GM19463 (cell line): ENCODE measurements around the gene ARPP21.
A peak's percentile ranks its signal among the peaks of the same experiment; 100 is the strongest.

ENCODE experiments used
- ATAC-seq: cut with Tn5 transposase; IDR thresholded peaks from one replicate; pipeline ENCODE4 v1.9.1; 2021; ENCODE audit warnings: mild to moderate bottlenecking, moderate library complexity; ENCODE audit not compliant: unreplicated experiment

The ARPP21 gene

DNA sequence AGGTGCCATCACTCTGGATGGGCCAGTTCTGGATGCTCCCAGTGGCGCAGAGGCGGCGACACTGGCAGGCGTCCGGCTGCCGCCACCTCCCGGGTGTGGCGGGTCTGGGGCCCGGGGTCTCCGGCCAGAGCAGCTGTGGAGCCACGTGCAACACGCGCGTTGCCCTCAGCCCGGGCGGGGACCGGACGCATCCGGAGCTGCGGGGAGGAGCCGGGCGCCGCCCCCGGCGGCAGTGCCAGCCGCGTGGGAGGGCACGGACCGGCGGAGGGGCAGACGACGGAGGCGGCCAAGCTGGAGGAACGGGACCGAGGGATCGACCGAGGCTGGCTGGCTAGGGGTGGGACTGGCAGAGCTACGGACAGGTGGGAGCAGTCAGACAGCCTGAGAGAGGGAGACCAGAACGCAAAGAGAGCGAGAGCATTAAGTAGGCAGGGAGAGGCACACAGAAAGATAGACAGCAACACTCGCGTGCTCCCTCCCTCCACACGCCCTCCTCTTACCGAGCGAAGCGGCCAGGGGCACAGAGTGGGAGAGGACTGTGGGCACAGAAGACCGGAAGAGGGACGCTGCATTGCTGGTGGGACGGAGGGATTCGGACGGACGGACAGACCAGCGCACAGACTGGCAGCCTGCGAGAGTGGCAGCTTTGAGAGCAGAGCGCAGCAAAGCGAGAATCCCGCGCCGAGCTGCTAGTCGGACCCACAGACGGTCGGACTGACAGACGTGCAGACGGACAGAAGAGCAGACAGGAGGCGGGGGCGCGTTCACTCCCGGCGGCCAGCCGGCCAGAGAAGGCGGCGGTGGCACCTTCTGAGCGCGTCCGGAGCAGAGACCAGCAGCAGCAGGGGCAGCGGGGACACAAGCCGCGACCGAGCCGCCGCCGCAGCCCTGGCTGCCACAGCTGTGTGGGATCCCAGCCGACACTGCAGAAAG, at the start of gene ARPP21:
ARPP21 (plus strand) TSS at position 272 of the 933 bp plus-strand sequence. CDS start 42,227 bp downstream, outside the sequence.
- no peak for ATAC-seq

GRCh38 chr3:35592589-35593295, 46.6 kb upstream of the ARPP21 start:
- no peak for ATAC-seq

DNA sequence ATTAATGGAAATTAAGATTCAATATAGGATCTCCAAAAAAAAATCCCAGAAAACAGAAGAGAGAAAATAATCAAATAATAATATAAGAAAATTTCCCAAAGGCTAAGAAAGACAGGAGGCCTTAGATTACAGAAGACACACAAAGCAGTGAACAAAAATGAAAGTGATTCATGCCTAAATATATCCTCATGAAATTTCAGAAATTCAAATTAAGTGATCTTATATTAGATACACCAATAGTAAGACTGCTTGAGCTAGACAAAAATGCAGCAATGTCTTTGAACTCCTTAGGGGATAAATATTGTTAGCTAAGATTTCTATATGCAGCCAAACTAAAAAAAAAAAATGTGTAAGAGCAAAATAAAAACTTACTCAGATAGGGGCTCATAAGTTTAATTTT, 44.6 kb upstream of the ARPP21 start:
- ATAC-seq, result no peak

- no peak for ATAC-seq
Observed at GRCh38 chr3:35596335-35596995, 42.9 kb upstream of the ARPP21 start.

GRCh38 chr3:35597490-35597889, 41.8 kb upstream of the ARPP21 start:
- ATAC-seq, result no peak

- no peak for ATAC-seq
Observed at GRCh38 chr3:35598804-35599203, 40.5 kb upstream of the ARPP21 start.

- ATAC-seq, result no peak
Observed at GRCh38 chr3:35601959-35602358, 37.4 kb upstream of the ARPP21 start.

DNA sequence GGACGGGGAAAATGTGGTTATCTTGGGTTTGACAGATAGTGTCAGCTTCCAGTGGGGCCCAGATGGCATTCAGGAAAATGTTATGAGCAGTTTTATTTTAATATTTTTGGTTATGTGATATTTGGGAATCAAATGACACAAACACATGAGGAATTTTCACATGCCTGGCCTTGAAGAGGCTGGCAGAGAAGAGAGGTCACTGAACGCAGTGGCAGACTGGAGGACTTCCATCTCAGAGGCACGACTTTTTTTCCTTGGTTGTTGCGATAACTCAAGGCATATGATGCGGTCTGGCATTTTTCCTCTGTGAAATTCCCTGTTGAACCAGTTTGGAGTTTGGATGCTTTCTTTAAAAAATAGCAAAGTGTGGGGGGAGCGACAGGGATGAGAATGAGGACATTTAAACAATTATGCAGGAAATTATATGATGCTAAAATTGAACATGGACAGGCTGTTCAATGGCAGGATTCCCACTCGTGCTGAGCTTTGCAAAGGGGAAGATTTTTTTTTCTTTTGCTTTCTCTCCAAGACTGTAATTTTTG, 36.9 kb upstream of the ARPP21 start:
- no peak for ATAC-seq

DNA sequence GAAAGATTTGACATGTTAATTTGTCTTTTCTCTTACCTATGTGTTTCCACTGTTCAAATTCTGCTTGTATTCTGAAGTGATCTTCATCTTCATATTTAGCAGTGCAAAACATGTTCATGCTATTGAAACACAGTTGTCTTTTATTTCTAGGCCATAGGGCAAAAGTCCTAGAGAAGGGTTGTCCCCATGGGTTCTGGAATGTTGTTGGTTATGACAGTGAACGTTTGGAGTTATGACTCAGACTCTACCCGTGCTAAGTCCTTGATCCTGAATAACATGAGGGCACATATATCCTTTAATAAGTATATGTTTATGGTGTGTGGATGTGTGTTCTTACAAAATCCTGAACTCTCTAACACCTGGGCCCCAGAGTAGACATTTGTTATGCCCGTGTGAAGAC, 23.0 kb upstream of the ARPP21 start:
- no peak for ATAC-seq

GRCh38 chr3:35617370-35617769, 22.0 kb upstream of the ARPP21 start:
- no peak for ATAC-seq

DNA sequence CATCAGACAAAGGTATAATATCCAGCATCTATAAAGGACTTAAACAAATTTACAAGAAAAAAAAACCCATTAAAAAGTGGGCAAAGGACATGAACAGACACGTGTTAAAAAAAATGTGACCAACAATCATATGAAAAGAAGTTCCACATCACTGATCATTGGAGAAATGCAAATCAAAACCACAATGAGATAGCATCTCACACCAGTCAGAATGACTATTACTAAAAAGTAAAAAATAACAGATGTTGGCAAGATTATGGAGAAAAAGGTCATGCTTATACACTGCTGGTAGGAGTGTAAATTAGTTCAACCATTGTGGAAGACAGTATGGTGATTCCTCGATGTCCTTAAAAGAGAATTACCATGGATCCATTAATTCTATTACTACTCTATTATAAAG, 19.1 kb upstream of the ARPP21 start:
- ATAC-seq, result peak; percentile 58

DNA sequence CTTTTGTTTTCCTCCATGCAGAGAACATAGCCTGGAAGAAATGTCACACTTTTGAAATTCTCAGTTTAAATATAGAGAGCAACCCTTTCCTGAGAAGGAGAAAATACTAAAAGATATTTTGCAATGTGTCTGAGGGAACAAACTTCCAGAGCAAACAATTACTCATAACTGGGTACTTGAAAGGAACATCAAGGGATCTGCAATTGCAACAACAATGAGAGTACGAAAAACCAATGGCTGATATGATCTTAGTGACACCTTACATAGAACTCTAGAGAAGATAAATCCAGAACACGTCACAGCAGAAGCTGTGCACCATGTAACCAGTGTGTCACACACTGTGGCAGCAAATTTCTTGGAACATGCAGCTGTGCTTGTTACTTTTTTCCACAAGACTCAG, 14.6 kb upstream of the ARPP21 start:
- ATAC-seq, result no peak

GRCh38 chr3:35633332-35634124, 5.8 kb upstream of the ARPP21 start:
- no peak for ATAC-seq

DNA sequence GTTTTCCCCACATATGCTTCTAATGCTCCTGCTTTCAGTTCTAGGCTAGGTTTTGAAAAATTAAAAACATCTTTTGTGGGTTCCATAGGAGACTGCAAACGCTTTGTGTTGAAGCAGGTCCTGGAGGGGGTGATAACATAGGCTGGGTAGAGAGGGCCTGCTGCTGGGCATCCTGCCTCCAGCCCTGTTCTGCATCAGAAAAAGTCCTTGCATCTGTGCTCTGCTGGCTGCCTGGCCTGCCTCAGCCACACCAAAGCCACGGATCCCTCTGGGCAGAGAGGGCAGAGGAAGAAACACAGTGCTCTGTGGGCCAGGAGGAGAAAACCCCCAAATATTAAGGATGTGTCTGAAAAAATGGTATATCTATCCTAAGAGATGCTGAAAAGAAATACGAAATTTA, 3.9 kb upstream of the ARPP21 start:
- no peak for ATAC-seq

DNA sequence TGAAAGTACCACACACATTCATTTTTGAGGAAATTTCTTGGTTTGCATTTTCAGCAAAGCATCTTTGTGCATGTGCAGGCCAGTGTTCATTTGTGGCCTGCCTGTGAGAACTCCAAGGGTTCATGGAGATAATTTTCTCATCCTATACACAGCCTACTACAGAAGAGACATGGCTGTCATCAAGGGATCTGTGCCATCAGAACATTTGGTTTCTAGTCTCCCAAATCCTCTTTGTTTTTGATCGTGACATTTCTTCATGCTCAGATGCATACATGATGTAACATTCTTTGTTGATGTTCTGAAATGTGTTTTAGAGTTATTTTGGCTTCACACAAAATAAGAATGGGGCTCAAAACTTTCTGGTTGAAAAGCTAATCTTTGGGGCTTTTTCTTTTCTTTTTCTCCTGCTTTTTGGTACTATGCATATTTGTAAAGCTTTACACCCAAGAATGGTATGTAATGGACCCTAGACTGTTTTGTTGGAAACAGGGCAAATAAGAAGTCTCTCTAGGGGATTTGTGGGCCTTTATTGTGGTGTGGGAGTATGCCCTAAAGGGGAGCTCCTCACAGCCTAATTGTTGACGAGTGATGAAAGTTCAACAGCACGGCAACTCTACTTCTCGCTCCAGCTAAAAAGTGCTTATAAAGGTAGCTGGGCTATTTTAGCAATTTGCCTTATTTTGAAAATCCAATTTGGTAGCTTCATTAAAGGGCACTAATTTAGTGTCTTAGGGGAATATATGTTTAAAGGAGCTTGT, 3.2 kb upstream of the ARPP21 start:
- ATAC-seq, result no peak

DNA sequence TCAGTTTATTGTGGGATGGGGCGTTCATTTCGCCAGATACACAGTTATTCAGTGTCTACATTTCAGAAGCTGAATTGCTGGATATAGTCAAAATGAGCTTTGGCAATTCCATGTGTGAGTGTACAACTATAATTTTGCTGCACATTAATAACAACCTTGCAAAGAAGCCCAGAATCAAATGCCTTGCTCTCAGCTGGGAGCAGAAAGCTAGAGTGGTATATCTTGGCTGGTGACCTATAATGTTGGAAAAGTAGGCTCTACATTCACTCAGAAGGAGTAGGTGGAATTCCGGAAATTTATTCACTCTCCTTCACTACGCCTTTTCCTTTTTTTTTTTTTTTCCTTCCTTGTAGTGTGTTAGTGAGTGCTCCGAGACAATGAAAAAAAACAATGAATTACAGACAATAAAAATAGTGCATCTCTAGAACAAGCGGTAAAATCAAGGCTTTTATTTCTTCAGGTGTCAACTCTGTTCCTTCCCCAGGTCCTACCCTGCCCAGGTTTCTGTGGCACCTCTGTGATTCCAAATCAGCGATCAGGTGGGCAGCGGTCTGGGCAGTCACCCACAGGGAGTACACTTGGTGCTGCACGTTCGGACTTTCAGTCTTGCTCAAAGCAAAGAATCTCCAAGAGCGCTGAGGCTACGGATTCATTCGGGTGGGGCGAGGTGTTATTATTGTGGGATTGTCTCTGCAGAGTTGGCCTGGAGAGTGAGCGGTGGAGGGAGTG, 910 bp upstream of the ARPP21 start:
- no peak for ATAC-seq

- no peak for ATAC-seq
Observed at GRCh38 chr3:35638980-35639253, 408 bp upstream of the ARPP21 start.

DNA sequence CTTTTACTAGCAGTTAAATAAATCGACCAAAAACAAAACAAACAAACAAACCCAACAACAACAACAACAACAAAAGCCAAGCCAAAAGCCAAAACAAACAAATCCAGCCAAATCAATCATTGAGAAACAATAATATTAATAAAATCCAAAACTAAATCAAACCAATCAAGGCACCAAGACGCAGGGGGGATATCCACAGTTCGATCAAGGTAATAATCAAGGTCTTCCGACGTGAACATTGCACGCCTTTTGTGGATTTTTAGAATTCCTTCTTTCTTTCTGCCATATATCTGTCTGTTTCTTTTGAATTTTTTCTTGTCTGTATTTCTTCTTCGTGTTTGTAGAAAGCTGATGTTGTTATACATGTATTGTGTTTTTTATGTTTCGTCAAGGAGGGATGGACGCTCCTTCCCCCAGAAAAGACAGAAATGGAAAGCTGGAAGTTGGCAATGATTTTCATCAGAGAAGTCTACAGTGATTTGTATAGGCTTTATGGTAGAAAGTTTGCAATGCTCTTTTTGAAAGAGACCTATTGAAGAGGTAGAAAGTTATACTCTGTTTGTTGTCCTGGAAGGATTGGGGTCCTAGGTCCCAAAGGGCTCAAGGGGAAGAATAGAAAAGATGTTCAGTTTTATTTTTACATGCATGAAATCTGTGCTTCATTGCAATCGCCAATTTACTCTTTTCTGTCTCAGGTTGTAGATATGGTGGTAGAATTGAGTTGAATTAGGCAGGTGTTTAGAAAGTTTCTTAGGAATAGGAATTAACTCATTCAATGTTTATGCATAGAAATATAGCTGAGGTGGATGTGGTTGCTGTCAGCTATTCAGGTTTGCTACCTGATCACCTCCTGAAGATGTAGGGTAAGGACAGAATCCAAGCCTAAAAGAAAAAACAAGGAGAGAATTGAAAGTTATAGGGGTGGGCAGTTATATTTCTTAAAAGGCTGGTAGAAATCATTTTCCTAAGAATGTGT, 1.2 kb downstream of the ARPP21 start:
- ATAC-seq, result no peak
